ENCODE results near the gene TSPAN4.

TSPAN4 gene

DNA sequence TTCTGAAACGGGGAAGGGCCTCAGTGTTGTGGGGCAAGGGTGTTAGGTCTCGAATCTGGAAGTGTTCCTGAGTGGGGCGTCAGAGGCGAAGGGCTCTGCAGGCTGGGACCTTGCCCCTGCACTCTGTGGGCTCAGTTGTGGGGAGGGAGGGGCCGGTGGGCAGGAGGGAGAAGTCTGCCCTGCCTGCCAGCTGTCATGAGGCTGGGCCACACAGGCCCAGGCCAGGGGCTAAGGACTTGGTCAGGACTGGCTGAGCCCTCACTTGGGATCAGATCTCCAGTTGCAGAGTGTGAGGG is 14.8 kb upstream of the TSPAN4 start, which contains the start of gene CRACR2B:
Gene CRACR2B (plus strand): TSS at position 23 of the 296 bp plus-strand sequence. CDS start 689 bp downstream, outside the sequence.
- H3K9me3 ChIP-seq (ENCODE audit: control extremely low read depth in 1 of 5, control insufficient read depth in 4 of 5, insufficient read depth in 2 of 5, low read depth in 1 of 5, low read length in 4 of 5), result no peaks in the 10 kb centered on the region
- H3K27me3 ChIP-seq (replicated peaks in 2 of 5; ENCODE audit: control insufficient read depth in 4 of 5, insufficient read depth in 5 of 5, low read length in 4 of 5), result peaks cover 0 to 56% (median 22%) of the 10 kb centered on the region in 5 experiments
- 54% methylated on average over 5 of the region's 5 CpGs for WGBS (ENCODE audit: insufficient coverage)
- peaks cover 0 to 26% (median 14%) of the 10 kb centered on the region in 4 experiments for H3K36me3 ChIP-seq (ENCODE audit: control insufficient read depth in 4 of 4, insufficient read depth in 4 of 4, low read length in 3 of 4)
- ChIA-PET POLR2A (interaction anchor here (1.6 kb wide), 1 partner anchor 9 kb away, joined by 6 read pairs; the partner anchor contains the start of gene PNPLA2), CTCF (interaction anchor here (1.4 to 2.1 kb wide), 3 partner anchors 9 to 13 kb away, joined by 4 to 15 read pairs (median 5); partner anchors contain the start of gene PNPLA2)
- no peak for DNase-seq
- no peak within 1 kb of the TSS for H3K27ac ChIP-seq (ENCODE audit: insufficient read depth in 1 of 2, low read depth in 1 of 2, low read length in 2 of 2, poor library complexity in 1 of 2, severe bottlenecking in 2 of 2)
- peaks cover 0 to 65% (median 62%) of the 10 kb centered on the region in 4 experiments for H3K4me1 ChIP-seq (ENCODE audit: control extremely low read depth in 1 of 4, control insufficient read depth in 4 of 4, insufficient read depth in 4 of 4, low read length in 3 of 4)
- H3K4me3 ChIP-seq (ENCODE audit: control insufficient read depth in 1 of 7, extremely low read depth in 1 of 7, insufficient read depth in 4 of 7, low read depth in 2 of 7, low read length in 6 of 7), result peak within 1 kb of the TSS; percentile 13 to 71 (median 54)

DNA sequence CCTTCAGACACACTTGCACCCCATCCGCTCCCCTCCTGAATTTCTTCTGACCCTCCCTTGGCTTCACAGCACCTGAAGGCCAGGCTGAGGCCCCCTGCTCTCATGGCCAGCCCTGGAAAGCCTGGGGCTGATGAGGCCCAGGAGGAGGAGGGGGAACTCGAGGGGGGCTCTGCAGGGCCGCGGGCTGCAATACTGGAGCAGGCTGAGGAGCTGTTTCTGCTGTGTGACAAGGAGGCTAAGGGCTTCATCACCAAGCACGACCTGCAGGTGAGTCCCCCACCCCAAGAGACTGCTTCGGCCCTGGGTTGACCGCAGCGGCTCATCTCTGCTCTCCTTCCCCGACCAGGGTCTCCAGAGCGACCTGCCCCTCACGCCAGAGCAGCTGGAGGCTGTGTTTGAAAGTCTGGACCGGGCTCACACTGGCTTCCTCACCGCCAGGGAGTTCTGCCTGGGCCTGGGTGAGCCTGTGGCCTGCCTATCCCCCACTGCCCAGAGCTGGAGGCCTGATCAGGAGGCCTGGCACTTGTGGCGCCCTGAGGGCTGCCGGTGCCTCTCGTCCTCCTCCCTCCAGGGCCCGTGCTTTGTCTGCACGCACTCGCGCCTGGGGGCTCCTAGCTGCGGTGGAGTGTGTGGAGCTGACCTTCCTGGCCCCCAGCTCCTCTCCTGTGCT is 14.0 kb upstream of the TSPAN4 start:
- ChIA-PET POLR2A (interaction anchor here (1.1 to 1.6 kb wide), 2 partner anchors 10 to 13 kb away, joined by 5 to 6 read pairs; partner anchors contain the start of genes PNPLA2 and POLR2L), CTCF (interaction anchor here (1.0 to 2.1 kb wide), 4 partner anchors 10 to 19 kb away, joined by 3 to 15 read pairs (median 4); partner anchors contain the start of genes PNPLA2 and RPLP2)
- peaks cover 0 to 21% (median 13%) of the 10 kb centered on the region in 4 experiments for H3K36me3 ChIP-seq (ENCODE audit: control insufficient read depth in 4 of 4, insufficient read depth in 4 of 4, low read length in 3 of 4)
- H3K9me3 ChIP-seq (ENCODE audit: control extremely low read depth in 1 of 5, control insufficient read depth in 4 of 5, insufficient read depth in 2 of 5, low read depth in 1 of 5, low read length in 4 of 5), result no peaks in the 10 kb centered on the region
- peak in 1 of 3 donors; percentile 37 for DNase-seq
- H3K27me3 ChIP-seq (replicated peaks in 2 of 5; ENCODE audit: control insufficient read depth in 4 of 5, insufficient read depth in 5 of 5, low read length in 4 of 5), result peaks cover 0 to 56% (median 22%) of the 10 kb centered on the region in 5 experiments
- no peak overlapping the region for H3K27ac ChIP-seq (ENCODE audit: insufficient read depth in 1 of 2, low read depth in 1 of 2, low read length in 2 of 2, poor library complexity in 1 of 2, severe bottlenecking in 2 of 2)
- H3K4me3 ChIP-seq (ENCODE audit: control insufficient read depth in 1 of 7, extremely low read depth in 1 of 7, insufficient read depth in 4 of 7, low read depth in 2 of 7, low read length in 6 of 7), result peak overlapping the region in 4 of 7 experiments; percentile 13 to 62 (median 54)
- 87% methylated on average over 12 of the region's 21 CpGs for WGBS (ENCODE audit: insufficient coverage)
- peaks cover 0 to 72% (median 69%) of the 10 kb centered on the region in 4 experiments for H3K4me1 ChIP-seq (ENCODE audit: control extremely low read depth in 1 of 4, control insufficient read depth in 4 of 4, insufficient read depth in 4 of 4, low read length in 3 of 4)

- no peaks in the 10 kb centered on the region for H3K9me3 ChIP-seq (ENCODE audit: control extremely low read depth in 1 of 5, control insufficient read depth in 4 of 5, insufficient read depth in 2 of 5, low read depth in 1 of 5, low read length in 4 of 5)
- peaks cover 0 to 77% (median 74%) of the 10 kb centered on the region in 4 experiments for H3K4me1 ChIP-seq (ENCODE audit: control extremely low read depth in 1 of 4, control insufficient read depth in 4 of 4, insufficient read depth in 4 of 4, low read length in 3 of 4)
- H3K36me3 ChIP-seq (ENCODE audit: control insufficient read depth in 4 of 4, insufficient read depth in 4 of 4, low read length in 3 of 4), result peaks cover 0 to 14% (median 7%) of the 10 kb centered on the region in 4 experiments
- no peak overlapping the region for H3K27ac ChIP-seq (ENCODE audit: insufficient read depth in 1 of 2, low read depth in 1 of 2, low read length in 2 of 2, poor library complexity in 1 of 2, severe bottlenecking in 2 of 2)
- peaks cover 0 to 58% (median 22%) of the 10 kb centered on the region in 5 experiments for H3K27me3 ChIP-seq (replicated peaks in 2 of 5; ENCODE audit: control insufficient read depth in 4 of 5, insufficient read depth in 5 of 5, low read length in 4 of 5)
- H3K4me3 ChIP-seq (ENCODE audit: control insufficient read depth in 1 of 7, extremely low read depth in 1 of 7, insufficient read depth in 4 of 7, low read depth in 2 of 7, low read length in 6 of 7), result peak overlapping the region in 6 of 7 experiments; percentile 13 to 62 (median 38)
- POLR2A ChIA-PET, result interaction anchor here (1.1 to 1.9 kb wide), 3 partner anchors 9 to 13 kb away, joined by 5 to 10 read pairs (median 6); partner anchors contain the start of genes PNPLA2 and POLR2L
- CTCF ChIA-PET, result interaction anchor here (1.0 to 2.1 kb wide), 3 partner anchors 10 to 20 kb away, joined by 3 to 15 read pairs (median 5); partner anchors contain the start of genes PNPLA2 and RPLP2
- under 1% methylated on average over 32 of the region's 40 CpGs for WGBS (ENCODE audit: insufficient coverage)
- no peak for DNase-seq
Measured at GRCh38 chr11:829176-829846, 13.3 kb upstream of the TSPAN4 start.

DNA sequence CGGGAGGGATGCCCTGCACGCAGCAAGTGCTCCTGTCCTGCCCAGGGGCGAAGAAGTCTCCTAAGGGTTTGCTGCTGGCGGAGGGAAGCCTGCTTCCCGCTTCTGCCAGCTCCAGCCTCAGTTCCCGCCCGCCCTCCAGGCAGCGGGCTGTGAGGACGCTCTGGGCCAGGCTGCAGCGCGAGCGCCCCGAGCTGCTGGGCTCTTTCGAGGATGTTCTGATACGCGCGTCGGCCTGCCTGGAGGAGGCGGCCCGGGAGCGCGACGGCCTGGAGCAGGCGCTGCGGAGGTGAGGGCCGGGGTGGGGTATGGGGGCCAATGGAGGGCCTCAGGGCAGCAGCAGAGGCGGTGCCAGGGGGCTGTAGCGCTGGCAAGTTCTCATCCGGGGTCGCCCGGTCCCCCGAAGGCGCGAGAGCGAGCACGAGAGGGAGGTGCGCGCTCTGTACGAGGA is 12.8 kb upstream of the TSPAN4 start:
- Histone ChIP-seq H3K36me3 (ENCODE audit: control insufficient read depth in 4 of 4, insufficient read depth in 4 of 4, low read length in 3 of 4) (peaks cover 0 to 8% (median 5%) of the 10 kb centered on the region in 4 experiments), H3K9me3 (ENCODE audit: control extremely low read depth in 1 of 5, control insufficient read depth in 4 of 5, insufficient read depth in 2 of 5, low read depth in 1 of 5, low read length in 4 of 5) (no peaks in the 10 kb centered on the region), H3K27me3 (replicated peaks in 2 of 5; ENCODE audit: control insufficient read depth in 4 of 5, insufficient read depth in 5 of 5, low read length in 4 of 5) (peaks cover 0 to 59% (median 22%) of the 10 kb centered on the region in 5 experiments), H3K4me1 (ENCODE audit: control extremely low read depth in 1 of 4, control insufficient read depth in 4 of 4, insufficient read depth in 4 of 4, low read length in 3 of 4) (peaks cover 0 to 83% (median 79%) of the 10 kb centered on the region in 4 experiments), H3K27ac (ENCODE audit: insufficient read depth in 1 of 2, low read depth in 1 of 2, low read length in 2 of 2, poor library complexity in 1 of 2, severe bottlenecking in 2 of 2) (no peak overlapping the region), H3K4me3 (ENCODE audit: control insufficient read depth in 1 of 7, extremely low read depth in 1 of 7, insufficient read depth in 4 of 7, low read depth in 2 of 7, low read length in 6 of 7) (peak overlapping the region; percentile 11 to 62 (median 25))
- CTCF ChIA-PET, result interaction anchor here (1.0 to 2.1 kb wide), 4 partner anchors 11 to 20 kb away, joined by 3 to 15 read pairs (median 4); partner anchors contain the start of genes PNPLA2 and RPLP2
- WGBS (ENCODE audit: insufficient coverage), result under 1% methylated on average over 30 of the region's 39 CpGs
- POLR2A ChIA-PET, result interaction anchor here (1.9 kb wide), 1 partner anchor 10 kb away, joined by 10 read pairs; the partner anchor contains the start of gene PNPLA2
- no peak for DNase-seq

- POLR2A ChIA-PET, result interaction anchor here (0.9 to 4.1 kb wide), 4 partner anchors 8 to 14 kb away, joined by 3 to 19 read pairs (median 6); partner anchors contain the start of genes PNPLA2, POLR2L and TSPAN4
- CTCF ChIA-PET, result interaction anchor here (1.0 to 1.9 kb wide), 6 partner anchors 8 to 19 kb away, joined by 4 to 10 read pairs (median 6); partner anchors contain the start of gene PNPLA2
- peak; percentile 43 to 71 (median 67) for DNase-seq
- H3K36me3 ChIP-seq (ENCODE audit: control insufficient read depth in 4 of 4, insufficient read depth in 4 of 4, low read length in 3 of 4), result peaks cover 0 to 2% (median under 1%) of the 10 kb centered on the region in 4 experiments
- no peaks in the 10 kb centered on the region for H3K9me3 ChIP-seq (ENCODE audit: control extremely low read depth in 1 of 5, control insufficient read depth in 4 of 5, insufficient read depth in 2 of 5, low read depth in 1 of 5, low read length in 4 of 5)
- H3K4me3 ChIP-seq (ENCODE audit: control insufficient read depth in 1 of 7, extremely low read depth in 1 of 7, insufficient read depth in 4 of 7, low read depth in 2 of 7, low read length in 6 of 7), result peak overlapping the region; percentile 5 to 62 (median 32)
- peaks cover 0 to 58% (median 22%) of the 10 kb centered on the region in 5 experiments for H3K27me3 ChIP-seq (replicated peaks in 2 of 5; ENCODE audit: control insufficient read depth in 4 of 5, insufficient read depth in 5 of 5, low read length in 4 of 5)
- peaks cover 0 to 88% (median 81%) of the 10 kb centered on the region in 4 experiments for H3K4me1 ChIP-seq (ENCODE audit: control extremely low read depth in 1 of 4, control insufficient read depth in 4 of 4, insufficient read depth in 4 of 4, low read length in 3 of 4)
- WGBS (ENCODE audit: insufficient coverage), result 1% methylated on average over 63 of the region's 78 CpGs
- no peak overlapping the region for H3K27ac ChIP-seq (ENCODE audit: insufficient read depth in 1 of 2, low read depth in 1 of 2, low read length in 2 of 2, poor library complexity in 1 of 2, severe bottlenecking in 2 of 2)
Measured at GRCh38 chr11:830295-831117, 12.1 kb upstream of the TSPAN4 start.
